H1 (cell line): Measurements from ENCODE around the gene NAP1L5. TPM values are rescaled to one million over a fixed set of nuclear protein-coding genes. Genes with fewer than 3 reads are reported as not detected.
A peak's percentile ranks its signal among the peaks of the same experiment; 100 is the strongest.

Source experiments
- CHD7 ChIP-seq: fragments of 300-600 bp; sonication (generic); IDR thresholded peaks from 2 replicates; pipeline ENCODE4 v1.7.1; 2012; ENCODE audit warnings: low read length, moderate library complexity, mild to moderate bottlenecking, inconsistent platforms; ENCODE audit not compliant: insufficient replicate concordance
- polyA plus RNA-seq, 7 experiments: library from polyadenylated mRNA; depleted of rRNA in 3 of 7; stranded (reverse) in 5 of 7; unstranded in 2 of 7; fragments of >200 nt in 5 of 7; fragments of 200-250 nt in 2 of 7; gene quantifications; 1 replicate in 5 of 7; 2 replicates in 1 of 7; 4 replicates in 1 of 7; pipeline versions ENCODE4 v1.2.1 to v1.2.3, GENCODE V29; 2011 to 2013; ENCODE audit warnings: missing spikeins in 2 of 7, mixed read lengths in 2 of 7
- total RNA-seq: library from RNA; stranded (reverse); fragmentation: NEBNext Ultra II Directional; extraction: Animal tissue kit (Norgen Biotek cat#: 25700); gene quantifications from 2 replicates; pipeline ENCODE4 v1.2.1, GENCODE V29; 2021

Gene NAP1L5
- total and polyA plus RNA-seq, 2 of the 8 experiments (the other 6 are each of a cell fraction or from before 2014, with no cell fraction given), result 1.3 to 2.7 TPM

DNA sequence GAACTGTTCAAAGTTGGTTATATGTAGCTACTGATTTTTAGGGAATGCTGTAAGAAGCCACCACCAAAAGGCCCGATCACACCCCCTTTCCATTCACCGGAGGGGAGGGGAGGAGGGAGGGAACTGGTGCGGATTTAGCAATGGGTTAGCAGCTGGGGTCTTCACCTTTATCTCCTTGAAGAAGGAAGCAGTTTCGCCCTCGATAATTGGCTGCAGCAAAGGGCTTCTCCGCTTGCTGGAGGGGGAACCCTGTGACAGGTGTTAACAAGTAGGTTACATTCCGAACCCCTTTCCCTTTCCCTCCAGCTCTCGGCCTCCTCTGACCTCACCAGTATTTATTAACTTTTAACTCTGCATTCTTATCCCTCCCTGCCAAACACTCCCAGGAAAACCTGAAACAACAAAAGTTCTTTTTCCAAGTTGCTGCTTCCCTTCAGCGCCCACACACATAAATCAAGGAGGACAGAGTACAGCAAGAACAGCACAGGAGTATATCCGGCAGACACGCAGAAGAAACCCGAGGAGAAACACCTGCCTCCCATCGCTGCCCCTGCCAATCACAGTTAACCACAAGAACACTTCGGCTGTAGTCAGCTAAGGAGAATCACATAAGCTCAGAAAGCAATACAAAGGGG is 39.8 kb upstream of the NAP1L5 start (continued):
- TF ChIP-seq CHD7, result peak; percentile 26
